Hypothalamus (tissue), 51 donors: ENCODE measurements around the gene CDK5RAP3.
"Not testable (repeated sequence)": the region's sequence is repeated elsewhere in the genome, so short reads cannot be mapped to it uniquely, and the experiment has no call there.

Experiments used
- DNase-seq, 51 donors: peaks; one replicate each; lab custom pipeline; 2025; lab: John Stamatoyannopoulos, UW

CDK5RAP3 gene

GRCh38 chr17:47969930-47970724 is 786 bp upstream of the CDK5RAP3 start:
- DNase-seq = peak in 1 of 51 donors; percentile 4

DNA sequence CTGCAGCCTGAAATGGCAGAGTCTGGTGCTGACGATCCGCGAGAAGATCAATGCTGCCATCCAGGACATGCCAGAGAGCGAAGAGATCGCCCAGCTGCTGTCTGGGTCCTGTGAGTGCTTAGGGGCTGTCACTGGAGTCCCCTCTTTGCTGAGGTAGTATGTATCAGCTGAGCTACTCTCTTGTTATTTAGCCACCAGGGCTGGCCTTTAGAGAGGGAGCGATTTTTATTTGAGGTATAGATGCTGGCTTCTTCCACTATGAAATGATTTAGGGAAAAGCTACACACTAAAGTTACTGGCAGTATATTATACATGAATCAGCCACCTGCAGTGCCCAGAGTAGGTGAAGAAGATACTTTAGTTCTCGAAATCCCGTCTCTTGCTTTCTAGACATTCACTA is 2.6 kb downstream of the CDK5RAP3 start:
- DNase-seq = no peak

DNA sequence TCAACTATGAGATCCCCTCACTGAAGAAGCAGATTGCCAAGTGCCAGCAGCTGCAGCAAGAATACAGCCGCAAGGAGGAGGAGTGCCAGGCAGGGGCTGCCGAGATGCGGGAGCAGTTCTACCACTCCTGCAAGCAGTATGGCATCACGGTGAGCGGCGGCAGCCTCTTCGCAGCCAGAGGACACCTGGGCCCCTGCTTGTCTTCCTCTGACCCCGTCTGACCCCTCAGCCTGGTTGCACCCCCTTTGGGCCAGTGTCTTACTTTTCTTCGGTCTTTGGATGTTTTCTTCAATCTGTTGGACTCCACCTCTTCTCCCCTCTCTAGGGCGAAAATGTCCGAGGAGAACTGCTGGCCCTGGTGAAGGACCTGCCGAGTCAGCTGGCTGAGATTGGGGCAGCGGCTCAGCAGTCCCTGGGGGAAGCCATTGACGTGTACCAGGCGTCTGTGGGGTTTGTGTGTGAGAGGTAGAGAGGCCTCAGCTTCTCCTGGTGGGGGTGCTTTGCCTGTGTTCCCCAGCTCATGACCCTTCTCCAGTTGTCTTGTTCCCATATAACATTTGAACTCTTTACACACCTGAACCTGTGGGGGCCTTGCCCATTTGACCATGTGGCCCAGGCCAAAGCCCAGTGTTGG is 4.4 kb downstream of the CDK5RAP3 start:
- no peak for DNase-seq

- no peak for DNase-seq
Observed at GRCh38 chr17:47975823-47976205, 4.9 kb downstream of the CDK5RAP3 start.

- peak in 33 of 51 donors; percentile 4 to 66 (median 27) for DNase-seq
Observed at GRCh38 chr17:47978324-47978723, 7.4 kb downstream of the CDK5RAP3 start.

DNA sequence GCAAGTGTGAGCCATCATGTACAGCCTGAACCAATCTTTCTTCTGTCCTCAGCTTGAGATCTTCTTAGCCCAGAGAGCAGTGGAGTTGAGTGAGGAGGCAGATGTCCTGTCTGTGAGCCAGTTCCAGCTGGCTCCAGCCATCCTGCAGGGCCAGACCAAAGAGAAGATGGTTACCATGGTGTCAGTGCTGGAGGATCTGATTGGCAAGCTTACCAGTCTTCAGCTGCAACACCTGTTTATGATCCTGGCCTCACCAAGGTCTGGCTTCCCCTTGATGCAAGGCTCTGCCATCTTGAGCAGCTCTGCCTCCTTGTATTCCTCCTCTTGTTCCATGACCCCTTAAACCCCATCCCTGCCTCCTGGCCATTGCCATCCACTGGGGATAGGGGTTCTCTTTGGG is 9.6 kb downstream of the CDK5RAP3 start:
- DNase-seq = peak in 1 of 51 donors; percentile 11

GRCh38 chr17:47981462-47981861 is 10.5 kb downstream of the CDK5RAP3 start:
- peak in 1 of 51 donors; percentile 8 for DNase-seq

DNA sequence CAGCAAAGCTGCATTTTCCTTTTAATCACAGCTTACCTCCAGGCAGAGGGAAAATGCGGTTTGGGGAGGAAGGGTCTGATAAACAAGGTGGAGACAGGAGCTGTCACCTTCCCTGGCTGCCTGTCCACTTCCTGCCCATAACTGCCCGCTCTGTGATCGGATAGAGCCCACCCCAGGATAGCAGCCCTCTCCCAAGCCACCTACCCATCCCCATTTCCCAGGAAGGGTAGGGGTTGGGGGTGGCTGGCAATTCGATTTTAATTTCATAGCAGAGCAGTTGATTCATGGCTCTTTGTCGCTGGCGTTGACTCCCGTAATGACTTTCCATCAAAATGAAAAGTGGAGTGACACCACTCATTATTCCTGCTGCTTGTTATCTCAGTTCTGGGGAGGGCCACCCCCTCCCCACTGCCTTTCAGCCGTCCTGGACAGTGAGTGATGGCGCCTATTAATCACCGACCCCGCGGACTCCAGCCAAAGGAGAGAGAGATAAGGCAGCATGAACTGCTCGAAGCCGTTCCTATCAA is 11.2 kb downstream of the CDK5RAP3 start:
- no peak for DNase-seq

- DNase-seq = no peak
Observed at GRCh38 chr17:47982645-47983390, 11.9 kb downstream of the CDK5RAP3 start.

DNA sequence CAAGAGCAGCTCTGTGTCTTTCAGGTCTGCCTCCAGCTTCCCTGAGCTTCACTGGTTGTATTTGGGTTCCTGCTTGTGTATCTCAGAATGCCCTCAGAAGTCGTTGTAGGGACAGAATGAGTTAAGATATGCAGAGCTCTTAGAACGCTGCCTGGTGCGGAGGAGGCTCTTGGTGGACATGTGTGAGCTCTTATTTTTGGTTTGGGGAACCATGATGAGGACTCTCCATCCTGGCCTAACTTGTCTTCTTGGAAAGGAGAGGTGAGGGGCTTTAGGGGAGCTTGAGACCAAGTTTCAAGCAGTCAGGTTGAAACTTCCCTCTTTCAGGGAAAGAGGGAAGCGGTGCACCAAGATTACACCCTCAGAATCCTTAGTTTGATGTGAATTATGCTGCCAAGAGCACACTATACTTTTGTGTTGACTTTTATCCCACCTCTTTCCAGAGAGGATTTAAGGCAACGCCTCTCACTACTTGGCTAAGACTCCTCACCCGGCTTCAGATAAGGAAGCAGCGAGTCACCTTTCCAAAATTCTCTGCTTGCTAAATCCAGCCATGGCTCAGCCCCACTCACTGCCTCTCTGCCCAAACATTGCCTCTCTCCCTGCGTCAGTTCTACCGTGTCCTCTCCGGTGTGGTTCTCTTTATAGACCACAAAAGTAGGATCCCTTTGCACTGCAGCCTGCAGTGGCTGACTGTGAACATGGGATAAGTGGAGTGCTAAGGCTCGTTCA is 12.7 kb downstream of the CDK5RAP3 start:
- peak in 1 of 51 donors; percentile 15 for DNase-seq

GRCh38 chr17:47986520-47986919 is 15.6 kb downstream of the CDK5RAP3 start:
- DNase-seq = no peak

- peak in 3 of 51 donors; percentile 4 to 21 (median 7) for DNase-seq
Observed at GRCh38 chr17:47987240-47987835, 16.4 kb downstream of the CDK5RAP3 start.

- not testable (repeated sequence) for DNase-seq
Observed at GRCh38 chr17:47988445-47988844, 17.5 kb downstream of the CDK5RAP3 start.

DNA sequence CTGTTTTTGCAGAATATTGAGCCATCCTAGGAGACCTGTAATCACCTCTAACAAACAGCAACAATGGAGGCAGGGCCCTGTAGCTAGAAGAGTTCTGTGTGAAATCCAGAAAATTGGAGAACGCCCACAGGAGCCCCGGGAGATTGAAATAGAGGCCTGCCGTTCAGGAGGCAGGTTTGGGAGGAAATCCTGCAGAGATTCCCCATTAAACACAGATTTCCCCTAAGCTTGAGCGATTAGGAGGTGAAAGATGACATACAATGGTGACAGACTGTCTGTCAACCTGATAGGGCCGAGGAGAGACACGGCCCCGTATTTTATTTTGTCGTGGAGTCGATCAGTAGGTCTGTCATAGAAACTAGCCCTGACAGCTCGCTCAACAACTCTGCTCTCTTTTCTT is 18.2 kb downstream of the CDK5RAP3 start:
- no peak for DNase-seq

- no peak for DNase-seq
Observed at GRCh38 chr17:47989700-47990099, 18.8 kb downstream of the CDK5RAP3 start.

DNA sequence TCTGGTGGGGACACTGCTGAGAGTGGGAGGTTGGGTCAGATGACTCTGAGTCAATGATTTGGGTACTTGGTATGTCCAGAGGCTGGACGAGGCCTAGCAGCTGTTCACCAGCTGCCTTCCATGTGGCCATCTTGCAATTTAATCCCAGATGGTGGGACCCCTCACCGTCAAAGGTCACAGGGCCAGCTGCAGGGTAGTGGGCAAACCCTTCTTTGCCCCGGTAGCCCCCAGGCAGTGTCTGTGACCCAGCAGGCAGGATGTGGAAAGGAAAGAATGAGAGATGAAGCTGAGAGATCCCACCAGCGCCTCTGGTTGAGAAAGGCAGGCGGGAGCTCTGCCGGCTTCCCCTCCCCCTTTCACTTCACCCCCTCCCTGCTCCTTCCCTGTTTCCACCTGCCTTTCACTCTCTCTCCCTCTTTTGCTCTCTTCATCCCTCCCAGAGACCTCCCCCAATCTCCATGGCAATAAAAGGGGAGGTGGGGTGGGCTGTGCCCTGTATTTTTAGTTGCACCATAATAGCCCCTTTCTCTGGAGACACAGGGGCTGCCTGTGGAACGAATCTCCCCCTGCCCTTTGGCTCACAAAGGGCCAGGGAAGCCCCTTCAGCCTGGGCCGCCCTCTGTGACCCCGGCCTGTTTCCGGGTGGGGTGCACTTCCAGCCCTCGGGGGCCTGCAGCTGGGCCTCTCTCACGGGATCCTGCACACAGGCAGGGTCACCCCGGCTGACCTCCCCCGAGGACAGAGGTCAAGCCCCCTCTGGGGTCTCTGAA is 20.2 kb downstream of the CDK5RAP3 start:
- DNase-seq = no peak

DNA sequence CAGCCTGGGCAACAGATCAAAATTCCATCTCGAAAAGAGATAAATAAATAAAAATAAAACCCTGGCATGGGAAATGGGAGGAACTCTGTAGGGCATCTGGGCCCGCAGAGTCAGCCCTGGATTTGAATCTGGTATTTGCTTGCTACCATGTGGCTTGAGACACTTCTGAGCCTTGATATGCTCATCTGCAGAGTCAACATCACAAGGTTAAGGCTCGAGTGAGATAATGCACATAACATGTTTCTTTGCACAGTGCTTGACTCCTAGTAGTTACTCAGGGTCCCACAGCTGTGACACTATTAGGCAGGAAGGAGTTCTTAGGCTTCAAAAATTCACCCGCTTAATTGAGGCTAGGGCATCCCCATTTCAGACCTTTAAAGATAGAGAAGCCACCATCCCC is 21.3 kb downstream of the CDK5RAP3 start:
- DNase-seq = no peak

DNA sequence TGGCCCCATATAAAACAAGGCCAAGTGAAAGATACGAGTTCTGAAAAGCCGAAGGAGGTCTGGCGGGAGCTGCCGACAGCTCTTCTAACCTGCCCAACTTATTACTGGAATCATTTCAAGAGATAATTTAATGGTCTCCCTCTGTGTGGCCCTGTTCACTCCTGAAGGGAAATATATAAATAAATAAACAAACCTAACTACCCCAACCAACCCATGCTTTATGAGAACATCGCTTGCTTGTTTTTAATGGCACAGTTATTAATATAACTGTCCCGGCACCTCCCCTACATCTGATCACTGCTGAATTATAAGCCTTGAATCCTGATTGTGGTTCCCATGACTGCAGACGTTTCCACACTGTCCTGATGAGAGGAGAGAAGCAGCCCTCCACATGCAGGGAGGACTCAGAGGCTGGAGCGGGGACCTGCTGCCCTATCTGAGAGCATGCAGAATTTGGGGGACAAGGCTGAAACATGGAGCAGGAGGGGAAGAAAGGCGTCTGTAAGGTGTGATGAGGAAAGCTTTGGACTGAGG is 22.2 kb downstream of the CDK5RAP3 start:
- DNase-seq = no peak

DNA sequence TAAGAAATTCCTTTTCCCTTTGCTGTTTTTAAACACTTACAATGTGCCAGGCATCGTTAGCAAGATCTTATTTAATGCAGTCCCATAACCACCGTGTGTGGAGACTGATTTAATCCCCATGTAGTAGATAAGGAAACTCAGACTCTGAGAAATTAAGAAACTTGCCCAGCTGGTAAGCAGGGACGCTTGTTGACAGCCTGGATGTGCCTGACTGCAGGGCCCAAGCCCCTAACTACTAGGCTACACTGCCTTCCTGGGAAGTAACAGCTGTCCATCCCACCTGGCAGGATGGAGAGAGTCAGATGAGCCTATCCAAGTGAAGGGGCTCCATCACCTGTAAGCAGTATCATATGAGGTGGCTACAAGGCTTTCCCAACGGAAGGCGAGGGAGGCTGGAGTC is 23.1 kb downstream of the CDK5RAP3 start:
- DNase-seq = no peak
